ENCODE measurements around the gene MFAP3.

DNA sequence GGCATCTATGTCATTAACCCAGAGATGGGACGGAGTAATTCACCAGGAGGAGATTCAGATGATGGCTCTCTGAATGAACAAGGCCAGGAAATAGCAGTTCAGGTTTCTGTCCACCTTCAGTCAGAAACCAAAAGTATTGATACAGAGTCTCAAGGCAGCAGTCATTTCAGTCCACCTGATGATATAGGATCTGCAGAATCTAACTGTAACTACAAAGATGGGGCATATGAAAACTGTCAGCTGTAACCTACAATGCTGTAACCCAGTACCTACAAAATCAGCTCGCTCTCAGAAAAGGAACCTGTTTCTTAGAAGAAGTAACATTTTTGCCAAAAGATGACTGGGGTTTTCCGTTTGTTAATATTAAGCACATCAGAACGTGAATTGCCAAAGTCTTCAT is 14.7 kb downstream of the MFAP3 start:
- TF ChIP-seq, protein P1, sequence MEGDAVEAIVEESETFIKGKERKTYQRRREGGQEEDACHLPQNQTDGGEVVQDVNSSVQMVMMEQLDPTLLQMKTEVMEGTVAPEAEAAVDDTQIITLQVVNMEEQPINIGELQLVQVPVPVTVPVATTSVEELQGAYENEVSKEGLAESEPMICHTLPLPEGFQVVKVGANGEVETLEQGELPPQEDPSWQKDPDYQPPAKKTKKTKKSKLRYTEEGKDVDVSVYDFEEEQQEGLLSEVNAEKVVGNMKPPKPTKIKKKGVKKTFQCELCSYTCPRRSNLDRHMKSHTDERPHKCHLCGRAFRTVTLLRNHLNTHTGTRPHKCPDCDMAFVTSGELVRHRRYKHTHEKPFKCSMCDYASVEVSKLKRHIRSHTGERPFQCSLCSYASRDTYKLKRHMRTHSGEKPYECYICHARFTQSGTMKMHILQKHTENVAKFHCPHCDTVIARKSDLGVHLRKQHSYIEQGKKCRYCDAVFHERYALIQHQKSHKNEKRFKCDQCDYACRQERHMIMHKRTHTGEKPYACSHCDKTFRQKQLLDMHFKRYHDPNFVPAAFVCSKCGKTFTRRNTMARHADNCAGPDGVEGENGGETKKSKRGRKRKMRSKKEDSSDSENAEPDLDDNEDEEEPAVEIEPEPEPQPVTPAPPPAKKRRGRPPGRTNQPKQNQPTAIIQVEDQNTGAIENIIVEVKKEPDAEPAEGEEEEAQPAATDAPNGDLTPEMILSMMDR (IDR thresholded peaks at IDR 0.05) = no peak
- no peak for TF ChIP-seq POLR2A (IDR thresholded peaks at IDR 0.05)
